IMR-90 (cell line): ENCODE results near the gene ZFPM1. TPM values are rescaled to one million over a fixed set of nuclear protein-coding genes. Genes with fewer than 3 reads are reported as not detected.

Experiments
- ATAC-seq: fragments of 200-7000 bp; cut with Tn5 transposase; 2 replicates; pipeline ENCODE4 v1.9.1; 2020; ENCODE audit warnings: low read depth, mild to moderate bottlenecking, moderate library complexity
- BruUV-seq: library from RNA; stranded (reverse); fragments of 400-500 nt; replicated peaks from 2 replicates; lab custom pipeline; 2021; lab: Mats Ljungman, UMichigan
- CTCF ChIA-PET: fragments of 300-600 bp; formaldehyde crosslinking; extraction: SDS; loops from one replicate; lab custom pipeline; 2021; ENCODE audit warnings: antibody characterized with exemption; lab: Yijun Ruan, JAX
- POLR2A ChIA-PET: fragments of 300-600 bp; sonication (Branson Sonifier 250); formaldehyde crosslinking; loops from one replicate; lab custom pipeline; 2022; ENCODE audit warnings: antibody characterized with exemption; ENCODE audit not compliant: unreplicated experiment; lab: Charles Lee
- DNase-seq: peaks from one replicate; pipeline ENCODE4 v3.0.0; 2013
- H2AFZ ChIP-seq: replicated peaks from 2 replicates; pipeline ENCODE3; 2013; ENCODE audit warnings: low read length, mild to moderate bottlenecking; ENCODE audit not compliant: poor library complexity
- H2AK5ac ChIP-seq: 2 replicates; pipeline ENCODE4 v1.6.1; 2013; ENCODE audit warnings: low read depth, low read length, inconsistent platforms
- H2AK9ac ChIP-seq: replicated peaks from 2 replicates; pipeline ENCODE3; 2013; ENCODE audit warnings: mild to moderate bottlenecking, low read depth, low read length, moderate library complexity; ENCODE audit not compliant: poor library complexity
- H2BK120ac ChIP-seq: 2 replicates; pipeline ENCODE4 v1.6.1; 2013; ENCODE audit warnings: low read depth, low read length, inconsistent platforms
- H2BK15ac ChIP-seq: 3 replicates; pipeline ENCODE4 v1.6.1; 2013; ENCODE audit warnings: low read depth, low read length, inconsistent platforms
- H2BK20ac ChIP-seq: 2 replicates; pipeline ENCODE4 v1.6.1; 2013; ENCODE audit warnings: low read depth, mild to moderate bottlenecking, inconsistent platforms, low read length, moderate library complexity
- H2BK5ac ChIP-seq: 2 replicates; pipeline ENCODE4 v1.6.1; 2013; ENCODE audit warnings: mild to moderate bottlenecking, low read depth, low read length, inconsistent platforms; ENCODE audit not compliant: poor library complexity, severe bottlenecking
- H3K14ac ChIP-seq: replicated peaks from 2 replicates; pipeline ENCODE4 v1.6.1; 2013; ENCODE audit warnings: low read depth, low read length, inconsistent platforms
- H3K18ac ChIP-seq: 2 replicates; pipeline ENCODE4 v1.6.1; 2013; ENCODE audit warnings: low read depth, low read length, control low read depth
- H3K23ac ChIP-seq: 2 replicates; pipeline ENCODE4 v1.6.1; 2013; ENCODE audit warnings: low read depth, low read length, inconsistent platforms
- H3K27ac ChIP-seq: 2 replicates; pipeline ENCODE4 v1.5.1; 2013; ENCODE audit warnings: mild to moderate bottlenecking, control low read depth, low read length; ENCODE audit not compliant: insufficient read depth
- H3K27me3 ChIP-seq: 2 replicates; pipeline ENCODE4 v1.6.1; 2013; ENCODE audit warnings: low read length; ENCODE audit not compliant: control insufficient read depth, insufficient read depth
- H3K36me3 ChIP-seq: 2 replicates; pipeline ENCODE4 v1.6.1; 2013; ENCODE audit warnings: low read length, mixed read lengths; ENCODE audit not compliant: control insufficient read depth, insufficient read depth
- H3K4ac ChIP-seq: 2 replicates; pipeline ENCODE4 v1.6.1; 2013; ENCODE audit warnings: low read depth, low read length, inconsistent platforms
- H3K4me1 ChIP-seq: 2 replicates; pipeline ENCODE4 v1.6.1; 2013; ENCODE audit warnings: low read length, mixed read lengths; ENCODE audit not compliant: control insufficient read depth, insufficient read depth
- H3K4me2 ChIP-seq: 2 replicates; pipeline ENCODE4 v1.6.1; 2013; ENCODE audit warnings: low read depth, mild to moderate bottlenecking, control low read depth, low read length, moderate library complexity
- H3K4me3 ChIP-seq: 2 replicates; pipeline ENCODE4 v1.5.1; 2013; ENCODE audit warnings: low read depth, mild to moderate bottlenecking, control low read depth, low read length, moderate library complexity; ENCODE audit not compliant: insufficient read depth
- H3K56ac ChIP-seq: 2 replicates; pipeline ENCODE4 v1.6.1; 2013; ENCODE audit warnings: low read length, inconsistent platforms; ENCODE audit not compliant: insufficient read depth; ENCODE audit errors: extremely low read depth
- H3K79me1 ChIP-seq, 2 experiments: 2 replicates each; pipeline ENCODE4 v1.6.1; 2013; ENCODE audit warnings: low read length in 2 of 2, inconsistent platforms in 1 of 2, low read depth in 1 of 2
- H3K9ac ChIP-seq: 2 replicates; pipeline ENCODE4 v1.6.1; 2013; ENCODE audit warnings: low read depth, low read length, control low read depth
- H3K9me1 ChIP-seq: 2 replicates; pipeline ENCODE4 v1.6.1; 2013; ENCODE audit warnings: low read length, inconsistent platforms; ENCODE audit not compliant: insufficient read depth
- H3K9me3 ChIP-seq: 2 replicates; pipeline ENCODE4 v1.6.1; 2013; ENCODE audit warnings: low read length; ENCODE audit not compliant: control insufficient read depth, insufficient read depth
- H4K20me1 ChIP-seq: 2 replicates; pipeline ENCODE4 v1.6.1; 2013; ENCODE audit warnings: low read length, inconsistent platforms; ENCODE audit not compliant: insufficient read depth
- H4K5ac ChIP-seq: 2 replicates; pipeline ENCODE4 v1.6.1; 2013; ENCODE audit warnings: mild to moderate bottlenecking, low read depth, low read length, control low read depth
- H4K8ac ChIP-seq, 2 experiments: 2 replicates each; pipeline ENCODE4 v1.6.1; 2013; ENCODE audit warnings: low read depth in 2 of 2, low read length in 2 of 2, control low read depth in 1 of 2, inconsistent platforms in 1 of 2
- H4K91ac ChIP-seq: 2 replicates; pipeline ENCODE4 v1.6.1; 2013; ENCODE audit warnings: low read depth, low read length, inconsistent platforms; ENCODE audit not compliant: insufficient read depth
- MAFK ChIP-seq: IDR thresholded peaks from 2 replicates; pipeline ENCODE4 v1.6.1; 2012; ENCODE audit warnings: low read depth, low read length, improper control_type of control experiment
- WGBS, 2 experiments: methylation state at CpG; one replicate each; pipeline versions ENCODE4 v1.1.5 to v1.1.7; 2013; ENCODE audit warnings: missing lambda C conversion rate in 2 of 2; ENCODE audit not compliant: insufficient read length in 1 of 2; ENCODE audit errors: extremely low coverage in 2 of 2; 5-methylcytosine and 5-hydroxymethylcytosine counted together
- dilution Hi-C: fragments of 300-500 bp; cut with HindIII; formaldehyde crosslinking; loops from one replicate; pipeline ENCODE4 v1.14.3; 2018; ENCODE audit warnings: low sequenced_read_pairs; ENCODE audit not compliant: unreplicated experiment
- in situ Hi-C: fragments of 300-500 bp; cut with MboI; formaldehyde crosslinking; loops from 3 replicates; pipeline ENCODE4 v1.14.3; 2019; ENCODE audit warnings: low sequenced_read_pairs, inconsistent platforms, mixed read lengths
- intact Hi-C: fragments of 100-400 bp; cut with micrococcal nuclease; formaldehyde crosslinking; loops from 2 replicates; pipeline ENCODE4 v1.10.0; 2022
- polyA plus RNA-seq, 3 experiments: library from polyadenylated mRNA; depleted of rRNA; stranded (reverse); fragments of >200 nt; gene quantifications; 2 replicates each; pipeline ENCODE4 v1.2.3, GENCODE V29; 2012; ENCODE audit warnings: low replicate concordance in 1 of 3
- total RNA-seq: library from RNA; depleted of rRNA; stranded (reverse); fragments of >200 nt; gene quantifications from 2 replicates; pipeline ENCODE4 v1.2.3, GENCODE V29; 2012
- TF ChIP-seq, protein P1 (sequence below): conservative IDR thresholded peaks from 2 replicates; pipeline ENCODE4 v1.5.1; 2012; ENCODE audit warnings: mild to moderate bottlenecking, low read depth, low read length, improper control_type of control experiment

The ZFPM1 gene
- total and polyA plus RNA-seq, 2 of the 4 experiments (the other 2 are of a cell fraction) = 0.36 to 1.1 TPM

DNA sequence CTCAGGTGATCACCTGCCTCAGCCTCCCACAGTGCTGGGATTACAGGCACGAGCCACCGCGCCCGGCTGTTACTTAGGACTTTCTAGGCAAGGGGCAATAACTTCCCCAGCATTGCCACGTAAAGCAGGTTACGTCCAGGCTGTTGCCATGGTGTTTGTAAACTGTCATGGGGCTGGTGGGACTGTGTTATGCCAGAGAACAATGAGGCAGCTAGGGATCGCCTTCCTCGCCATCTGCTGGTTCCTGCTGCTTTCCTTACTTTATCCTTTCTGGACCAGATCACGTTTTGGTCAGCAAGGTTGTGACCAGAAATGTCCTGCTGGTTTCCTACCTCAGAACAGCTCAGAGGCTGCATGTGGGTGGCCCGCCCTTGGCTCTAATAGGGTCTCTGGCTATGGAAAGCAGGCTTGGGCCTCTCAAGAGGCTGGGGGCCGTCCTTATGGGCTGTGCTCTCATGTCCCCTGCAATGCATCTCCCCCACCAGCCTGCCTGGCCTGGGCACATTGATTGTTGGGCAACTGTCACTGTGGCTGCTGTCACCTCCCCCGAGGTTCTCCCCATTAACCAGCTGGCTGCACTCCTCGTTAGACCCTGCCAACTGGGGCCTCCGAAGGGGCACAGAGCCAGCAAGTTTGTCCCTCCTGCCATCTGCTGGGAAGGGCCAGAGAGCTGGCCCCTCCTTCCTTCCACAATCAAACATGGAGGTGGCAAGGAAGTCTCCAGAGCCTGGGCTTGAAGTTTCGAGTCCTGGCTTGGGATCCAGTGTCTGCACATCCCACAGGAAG is 88.9 kb downstream of the ZFPM1 start:
- Histone ChIP-seq H3K14ac (no peak overlapping the region), H4K20me1 (no peaks in the 10 kb centered on the region), H3K36me3 (no peaks in the 10 kb centered on the region), H2AK9ac (no peak overlapping the region), H2BK120ac (no peak overlapping the region), H3K9ac (no peak overlapping the region), H3K4me2 (no peak overlapping the region), H3K27me3 (peaks cover 50% of the 10 kb centered on the region), H3K79me1 (no peaks in the 10 kb centered on the region), H2AFZ (no peak overlapping the region), H2BK15ac (no peak overlapping the region), H2BK20ac (no peak overlapping the region), H4K91ac (no peak overlapping the region), H3K4me1 (no peaks in the 10 kb centered on the region), H3K9me1 (no peaks in the 10 kb centered on the region), H3K4me3 (no peak overlapping the region), H3K4ac (no peak overlapping the region), H3K56ac (no peak overlapping the region), H4K5ac (no peak overlapping the region), H3K23ac (no peak overlapping the region), H4K8ac (no peak overlapping the region), H2BK5ac (no peak overlapping the region), H3K27ac (no peak overlapping the region), H3K9me3 (peaks cover 34% of the 10 kb centered on the region), H2AK5ac (no peak overlapping the region), H3K18ac (no peak overlapping the region)
- in situ Hi-C loops (no loop called here), dilution Hi-C loops (no loop called here), intact Hi-C loops (no loop called here)
- no peak for TF ChIP-seq MAFK
- TF ChIP-seq, protein P1, sequence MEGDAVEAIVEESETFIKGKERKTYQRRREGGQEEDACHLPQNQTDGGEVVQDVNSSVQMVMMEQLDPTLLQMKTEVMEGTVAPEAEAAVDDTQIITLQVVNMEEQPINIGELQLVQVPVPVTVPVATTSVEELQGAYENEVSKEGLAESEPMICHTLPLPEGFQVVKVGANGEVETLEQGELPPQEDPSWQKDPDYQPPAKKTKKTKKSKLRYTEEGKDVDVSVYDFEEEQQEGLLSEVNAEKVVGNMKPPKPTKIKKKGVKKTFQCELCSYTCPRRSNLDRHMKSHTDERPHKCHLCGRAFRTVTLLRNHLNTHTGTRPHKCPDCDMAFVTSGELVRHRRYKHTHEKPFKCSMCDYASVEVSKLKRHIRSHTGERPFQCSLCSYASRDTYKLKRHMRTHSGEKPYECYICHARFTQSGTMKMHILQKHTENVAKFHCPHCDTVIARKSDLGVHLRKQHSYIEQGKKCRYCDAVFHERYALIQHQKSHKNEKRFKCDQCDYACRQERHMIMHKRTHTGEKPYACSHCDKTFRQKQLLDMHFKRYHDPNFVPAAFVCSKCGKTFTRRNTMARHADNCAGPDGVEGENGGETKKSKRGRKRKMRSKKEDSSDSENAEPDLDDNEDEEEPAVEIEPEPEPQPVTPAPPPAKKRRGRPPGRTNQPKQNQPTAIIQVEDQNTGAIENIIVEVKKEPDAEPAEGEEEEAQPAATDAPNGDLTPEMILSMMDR = no peak
- no TSS peak for BruUV-seq
- ATAC-seq = no peak
- CTCF ChIA-PET = no interaction called here
- 59% methylated on average over 3 of the region's 15 CpGs; no CpG with 5 or more reads in 1 of the 2 experiments for WGBS, 2 experiments
- DNase-seq = no peak
- POLR2A ChIA-PET = no interaction called here
